ENCODE measurements around the gene TMCC3.

DNA sequence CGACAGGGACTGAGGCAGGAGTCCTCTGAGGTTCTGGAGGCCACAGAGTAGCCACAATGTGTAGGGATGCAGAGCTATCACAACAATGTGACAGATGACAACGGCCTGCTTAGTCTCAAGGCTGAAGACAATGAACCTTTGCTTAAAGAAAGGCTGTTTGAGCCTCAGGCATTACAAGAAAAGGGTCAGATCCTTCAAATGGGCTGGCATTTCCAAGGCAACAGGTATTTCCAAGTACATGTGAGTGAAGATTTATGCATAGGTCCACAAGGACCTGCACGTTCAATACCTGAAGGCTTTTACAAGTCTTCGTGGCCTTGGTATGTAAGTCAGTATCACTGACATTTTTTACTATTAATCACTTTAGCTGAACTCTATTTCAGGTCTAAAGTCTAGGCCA lies 62.0 kb downstream of the TMCC3 start:
- no peak for TF ChIP-seq CTCF (IDR thresholded peaks at IDR 0.05; ENCODE audit: poor library complexity, severe bottlenecking)
- no peak for TF ChIP-seq TAF1 (IDR thresholded peaks at IDR 0.05; ENCODE audit: low read depth)
- no peak for TF ChIP-seq MXI1 (conservative IDR thresholded peaks at IDR 0.05; ENCODE audit: poor library complexity, severe bottlenecking)
- no peak for TF ChIP-seq EZH2 (IDR thresholded peaks at IDR 0.05; ENCODE audit: borderline replicate concordance, insufficient read depth, low read length, poor library complexity, severe bottlenecking)
- TF ChIP-seq EP300 (conservative IDR thresholded peaks at IDR 0.05; ENCODE audit: poor library complexity, severe bottlenecking), result no peak
- TF ChIP-seq RAD21 (conservative IDR thresholded peaks at IDR 0.05), result no peak
- TF ChIP-seq POLR2AphosphoS5 (IDR thresholded peaks at IDR 0.05), result no peak
- TF ChIP-seq, protein P1, sequence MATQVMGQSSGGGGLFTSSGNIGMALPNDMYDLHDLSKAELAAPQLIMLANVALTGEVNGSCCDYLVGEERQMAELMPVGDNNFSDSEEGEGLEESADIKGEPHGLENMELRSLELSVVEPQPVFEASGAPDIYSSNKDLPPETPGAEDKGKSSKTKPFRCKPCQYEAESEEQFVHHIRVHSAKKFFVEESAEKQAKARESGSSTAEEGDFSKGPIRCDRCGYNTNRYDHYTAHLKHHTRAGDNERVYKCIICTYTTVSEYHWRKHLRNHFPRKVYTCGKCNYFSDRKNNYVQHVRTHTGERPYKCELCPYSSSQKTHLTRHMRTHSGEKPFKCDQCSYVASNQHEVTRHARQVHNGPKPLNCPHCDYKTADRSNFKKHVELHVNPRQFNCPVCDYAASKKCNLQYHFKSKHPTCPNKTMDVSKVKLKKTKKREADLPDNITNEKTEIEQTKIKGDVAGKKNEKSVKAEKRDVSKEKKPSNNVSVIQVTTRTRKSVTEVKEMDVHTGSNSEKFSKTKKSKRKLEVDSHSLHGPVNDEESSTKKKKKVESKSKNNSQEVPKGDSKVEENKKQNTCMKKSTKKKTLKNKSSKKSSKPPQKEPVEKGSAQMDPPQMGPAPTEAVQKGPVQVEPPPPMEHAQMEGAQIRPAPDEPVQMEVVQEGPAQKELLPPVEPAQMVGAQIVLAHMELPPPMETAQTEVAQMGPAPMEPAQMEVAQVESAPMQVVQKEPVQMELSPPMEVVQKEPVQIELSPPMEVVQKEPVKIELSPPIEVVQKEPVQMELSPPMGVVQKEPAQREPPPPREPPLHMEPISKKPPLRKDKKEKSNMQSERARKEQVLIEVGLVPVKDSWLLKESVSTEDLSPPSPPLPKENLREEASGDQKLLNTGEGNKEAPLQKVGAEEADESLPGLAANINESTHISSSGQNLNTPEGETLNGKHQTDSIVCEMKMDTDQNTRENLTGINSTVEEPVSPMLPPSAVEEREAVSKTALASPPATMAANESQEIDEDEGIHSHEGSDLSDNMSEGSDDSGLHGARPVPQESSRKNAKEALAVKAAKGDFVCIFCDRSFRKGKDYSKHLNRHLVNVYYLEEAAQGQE (IDR thresholded peaks at IDR 0.05; ENCODE audit: borderline replicate concordance), result no peak

Data from neural cell (in vitro differentiated cells).